ENCODE measurements around the gene LTBP2.

DNA sequence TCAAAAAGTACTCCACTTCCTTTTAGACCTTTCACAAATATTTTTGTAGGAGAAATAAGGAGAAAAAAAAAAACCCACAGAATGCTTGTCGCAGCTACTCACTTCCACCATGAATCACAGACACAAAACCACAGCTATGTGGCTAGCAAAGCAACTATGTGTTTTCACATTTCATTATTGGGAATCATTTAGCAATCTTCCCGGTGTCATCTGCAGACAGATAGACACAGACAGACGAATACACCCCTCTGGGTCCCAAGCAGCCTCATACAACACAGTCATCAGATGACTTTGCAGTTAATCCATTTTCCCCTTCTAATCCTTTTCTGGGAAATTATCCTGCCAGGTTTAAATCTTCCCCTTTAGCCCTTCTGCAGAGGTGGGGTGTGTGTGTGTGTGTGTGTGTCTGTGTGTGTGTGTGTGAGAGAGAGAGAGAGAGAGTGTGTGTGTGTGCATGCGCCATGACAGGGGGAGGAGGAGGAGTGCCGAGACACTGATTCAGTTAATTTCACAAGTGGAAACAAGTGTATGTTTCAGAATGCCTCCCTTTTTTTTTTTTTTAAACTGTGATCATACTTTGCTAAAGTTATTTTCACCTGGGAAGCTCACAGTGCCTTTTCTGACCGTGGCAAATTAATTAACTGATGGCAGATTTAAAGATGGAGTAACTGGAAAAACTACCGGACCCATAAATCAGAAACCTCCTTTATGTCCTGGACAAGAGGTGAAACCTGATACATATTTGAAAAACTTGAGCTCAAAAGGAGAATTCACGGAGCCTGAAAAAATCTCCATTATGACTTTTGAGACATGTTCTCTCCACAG lies 39.9 kb downstream of the LTBP2 start:
- TF ChIP-seq POLR2A (IDR thresholded peaks at IDR 0.05), result no peak
- TF ChIP-seq, protein P1, sequence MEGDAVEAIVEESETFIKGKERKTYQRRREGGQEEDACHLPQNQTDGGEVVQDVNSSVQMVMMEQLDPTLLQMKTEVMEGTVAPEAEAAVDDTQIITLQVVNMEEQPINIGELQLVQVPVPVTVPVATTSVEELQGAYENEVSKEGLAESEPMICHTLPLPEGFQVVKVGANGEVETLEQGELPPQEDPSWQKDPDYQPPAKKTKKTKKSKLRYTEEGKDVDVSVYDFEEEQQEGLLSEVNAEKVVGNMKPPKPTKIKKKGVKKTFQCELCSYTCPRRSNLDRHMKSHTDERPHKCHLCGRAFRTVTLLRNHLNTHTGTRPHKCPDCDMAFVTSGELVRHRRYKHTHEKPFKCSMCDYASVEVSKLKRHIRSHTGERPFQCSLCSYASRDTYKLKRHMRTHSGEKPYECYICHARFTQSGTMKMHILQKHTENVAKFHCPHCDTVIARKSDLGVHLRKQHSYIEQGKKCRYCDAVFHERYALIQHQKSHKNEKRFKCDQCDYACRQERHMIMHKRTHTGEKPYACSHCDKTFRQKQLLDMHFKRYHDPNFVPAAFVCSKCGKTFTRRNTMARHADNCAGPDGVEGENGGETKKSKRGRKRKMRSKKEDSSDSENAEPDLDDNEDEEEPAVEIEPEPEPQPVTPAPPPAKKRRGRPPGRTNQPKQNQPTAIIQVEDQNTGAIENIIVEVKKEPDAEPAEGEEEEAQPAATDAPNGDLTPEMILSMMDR (IDR thresholded peaks at IDR 0.05 in 4 of 5, conservative IDR thresholded peaks at IDR 0.05 in 1 of 5), result no peak
